ENCODE measurements around the gene NALCN.

The NALCN gene

GRCh38 chr13:101127741-101128353, 288.5 kb downstream of the NALCN start:
- no peak for DNase-seq (ENCODE audit: low read depth, low spot score)

GRCh38 chr13:101123028-101123427, 293.3 kb downstream of the NALCN start:
- no peak for DNase-seq (ENCODE audit: low read depth, low spot score)

GRCh38 chr13:101121608-101122007, 294.7 kb downstream of the NALCN start:
- no peak for DNase-seq (ENCODE audit: low read depth, low spot score)

- DNase-seq (ENCODE audit: low read depth, low spot score), result no peak
Measured at GRCh38 chr13:101120007-101120406, 296.3 kb downstream of the NALCN start.

- DNase-seq (ENCODE audit: low read depth, low spot score), result no peak
Measured at GRCh38 chr13:101116826-101117225, 299.5 kb downstream of the NALCN start.

- DNase-seq (ENCODE audit: low read depth, low spot score), result no peak
Measured at GRCh38 chr13:101116341-101116740, 300.0 kb downstream of the NALCN start.

GRCh38 chr13:101115762-101116171, 300.5 kb downstream of the NALCN start:
- DNase-seq (ENCODE audit: low read depth, low spot score), result no peak

GRCh38 chr13:101111894-101112293, 304.4 kb downstream of the NALCN start:
- DNase-seq (ENCODE audit: low read depth, low spot score), result no peak

GRCh38 chr13:101109005-101109404, 307.3 kb downstream of the NALCN start:
- DNase-seq (ENCODE audit: low read depth, low spot score), result no peak

GRCh38 chr13:101098873-101099272, 317.4 kb downstream of the NALCN start:
- no peak for DNase-seq (ENCODE audit: low read depth, low spot score)

- DNase-seq (ENCODE audit: low read depth, low spot score), result no peak
Measured at GRCh38 chr13:101092985-101093384, 323.3 kb downstream of the NALCN start.

GRCh38 chr13:101090287-101090686, 326.0 kb downstream of the NALCN start:
- no peak for DNase-seq (ENCODE audit: low read depth, low spot score)

- no peak for DNase-seq (ENCODE audit: low read depth, low spot score)
Measured at GRCh38 chr13:101085551-101085950, 330.8 kb downstream of the NALCN start.

- no peak for DNase-seq (ENCODE audit: low read depth, low spot score)
Measured at GRCh38 chr13:101082441-101082840, 333.9 kb downstream of the NALCN start.

GRCh38 chr13:101080616-101081015, 335.7 kb downstream of the NALCN start:
- DNase-seq (ENCODE audit: low read depth, low spot score), result no peak

- no peak for DNase-seq (ENCODE audit: low read depth, low spot score)
Measured at GRCh38 chr13:101065329-101065728, 351.0 kb downstream of the NALCN start.

- DNase-seq (ENCODE audit: low read depth, low spot score), result no peak
Measured at GRCh38 chr13:101059793-101060192, 356.5 kb downstream of the NALCN start.

GRCh38 chr13:101058841-101059240, 357.5 kb downstream of the NALCN start:
- DNase-seq (ENCODE audit: low read depth, low spot score), result no peak

GRCh38 chr13:101053301-101054093, 362.8 kb downstream of the NALCN start:
- DNase-seq (ENCODE audit: low read depth, low spot score), result no peak

GRCh38 chr13:101049166-101049850, 367.0 kb downstream of the NALCN start:
- DNase-seq (ENCODE audit: low read depth, low spot score), result no peak

- no peak for DNase-seq (ENCODE audit: low read depth, low spot score)
Measured at GRCh38 chr13:101036546-101036945, 379.8 kb downstream of the NALCN start.

GRCh38 chr13:101035119-101035620, 381.1 kb downstream of the NALCN start:
- DNase-seq (ENCODE audit: low read depth, low spot score), result no peak

All from activated naive CD8-positive, alpha-beta T cell treated with anti-CD3 and anti-CD28 coated beads, Interleukin-2, amount 50 U/mL, for 16 hours (primary cell).